Osteocyte (in vitro differentiated cells): ENCODE measurements around the gene ZRSR2. TPM values are rescaled to one million over a fixed set of nuclear protein-coding genes. Genes with fewer than 3 reads are reported as not detected.
A peak's percentile ranks its signal among the peaks of the same experiment; 100 is the strongest.

Source experiments
- DNase-seq: peaks from one replicate; pipeline ENCODE4 v3.0.0; 2021; ENCODE audit warnings: mixed read lengths; ENCODE audit not compliant: unreplicated experiment; ENCODE audit errors: extremely low spot score
- H3K27ac Mint-ChIP-seq: one replicate; pipeline ENCODE4 v1.8.0; 2021; ENCODE audit warnings: mild to moderate bottlenecking, mixed read lengths; ENCODE audit not compliant: unreplicated experiment
- H3K27me3 Mint-ChIP-seq: one replicate; pipeline ENCODE4 v1.8.0; 2021; ENCODE audit warnings: mixed read lengths; ENCODE audit not compliant: unreplicated experiment
- H3K36me3 Mint-ChIP-seq: one replicate; pipeline ENCODE4 v1.8.0; 2021; ENCODE audit warnings: mixed read lengths; ENCODE audit not compliant: unreplicated experiment
- H3K4me1 Mint-ChIP-seq: one replicate; pipeline ENCODE4 v1.8.0; 2021; ENCODE audit warnings: mixed read lengths; ENCODE audit not compliant: unreplicated experiment
- H3K4me3 Mint-ChIP-seq: one replicate; pipeline ENCODE4 v1.8.0; 2021; ENCODE audit warnings: mild to moderate bottlenecking, moderate library complexity, mixed read lengths; ENCODE audit not compliant: unreplicated experiment
- H3K9me3 Mint-ChIP-seq: one replicate; pipeline ENCODE4 v1.8.0; 2021; ENCODE audit warnings: mixed read lengths; ENCODE audit not compliant: unreplicated experiment
- total RNA-seq: library from RNA; stranded (reverse); gene quantifications from 2 replicates; pipeline ENCODE4 v1.2.1, GENCODE V29; 2021
- TF ChIP-seq, protein P1 (sequence below): fragments of 200-600 bp; sonication (generic); IDR thresholded peaks from 2 replicates; pipeline ENCODE4 v1.5.0; 2021; ENCODE audit warnings: antibody characterized with exemption, mild to moderate bottlenecking, moderate library complexity

Gene ZRSR2
- total RNA-seq, 1 donor from 2014 or later, result 16.3 TPM

DNA sequence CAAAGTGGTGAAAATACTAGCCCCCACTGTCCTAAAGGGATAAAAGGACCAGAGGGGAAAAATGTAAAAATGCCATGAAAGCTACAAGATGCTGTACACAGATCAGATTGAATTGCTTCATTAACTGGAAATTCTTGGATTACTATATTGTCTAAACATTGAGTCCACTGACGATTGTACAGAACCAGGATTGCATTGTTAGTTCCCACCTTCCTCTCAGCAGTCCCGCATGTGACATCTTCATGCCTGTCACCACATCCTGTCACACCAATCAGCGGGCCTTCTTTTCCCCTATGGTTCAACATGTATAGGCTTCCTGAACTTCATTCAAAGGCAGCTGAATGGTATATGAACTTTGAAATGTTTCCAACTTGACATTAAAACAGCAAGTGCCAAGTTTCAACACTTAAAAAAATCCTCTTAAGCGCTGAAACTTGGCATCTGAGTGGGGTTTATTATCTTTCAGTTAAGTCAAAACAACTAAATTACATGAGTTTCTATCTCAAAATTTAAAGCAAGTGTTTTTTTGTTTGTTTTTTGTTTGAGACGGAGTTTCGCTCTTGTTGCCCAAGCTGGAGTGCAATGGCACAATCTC lies 24.6 kb downstream of the ZRSR2 start:
- Mint-ChIP-seq H3K4me1 (no peaks in the 10 kb centered on the region), H3K4me3 (no peak overlapping the region), H3K27me3 (no peaks in the 10 kb centered on the region), H3K9me3 (no peaks in the 10 kb centered on the region), H3K36me3 (peaks cover 37% of the 10 kb centered on the region), H3K27ac (no peak overlapping the region)
- TF ChIP-seq, protein P1, sequence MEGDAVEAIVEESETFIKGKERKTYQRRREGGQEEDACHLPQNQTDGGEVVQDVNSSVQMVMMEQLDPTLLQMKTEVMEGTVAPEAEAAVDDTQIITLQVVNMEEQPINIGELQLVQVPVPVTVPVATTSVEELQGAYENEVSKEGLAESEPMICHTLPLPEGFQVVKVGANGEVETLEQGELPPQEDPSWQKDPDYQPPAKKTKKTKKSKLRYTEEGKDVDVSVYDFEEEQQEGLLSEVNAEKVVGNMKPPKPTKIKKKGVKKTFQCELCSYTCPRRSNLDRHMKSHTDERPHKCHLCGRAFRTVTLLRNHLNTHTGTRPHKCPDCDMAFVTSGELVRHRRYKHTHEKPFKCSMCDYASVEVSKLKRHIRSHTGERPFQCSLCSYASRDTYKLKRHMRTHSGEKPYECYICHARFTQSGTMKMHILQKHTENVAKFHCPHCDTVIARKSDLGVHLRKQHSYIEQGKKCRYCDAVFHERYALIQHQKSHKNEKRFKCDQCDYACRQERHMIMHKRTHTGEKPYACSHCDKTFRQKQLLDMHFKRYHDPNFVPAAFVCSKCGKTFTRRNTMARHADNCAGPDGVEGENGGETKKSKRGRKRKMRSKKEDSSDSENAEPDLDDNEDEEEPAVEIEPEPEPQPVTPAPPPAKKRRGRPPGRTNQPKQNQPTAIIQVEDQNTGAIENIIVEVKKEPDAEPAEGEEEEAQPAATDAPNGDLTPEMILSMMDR, result no peak
- no peak for DNase-seq

DNA sequence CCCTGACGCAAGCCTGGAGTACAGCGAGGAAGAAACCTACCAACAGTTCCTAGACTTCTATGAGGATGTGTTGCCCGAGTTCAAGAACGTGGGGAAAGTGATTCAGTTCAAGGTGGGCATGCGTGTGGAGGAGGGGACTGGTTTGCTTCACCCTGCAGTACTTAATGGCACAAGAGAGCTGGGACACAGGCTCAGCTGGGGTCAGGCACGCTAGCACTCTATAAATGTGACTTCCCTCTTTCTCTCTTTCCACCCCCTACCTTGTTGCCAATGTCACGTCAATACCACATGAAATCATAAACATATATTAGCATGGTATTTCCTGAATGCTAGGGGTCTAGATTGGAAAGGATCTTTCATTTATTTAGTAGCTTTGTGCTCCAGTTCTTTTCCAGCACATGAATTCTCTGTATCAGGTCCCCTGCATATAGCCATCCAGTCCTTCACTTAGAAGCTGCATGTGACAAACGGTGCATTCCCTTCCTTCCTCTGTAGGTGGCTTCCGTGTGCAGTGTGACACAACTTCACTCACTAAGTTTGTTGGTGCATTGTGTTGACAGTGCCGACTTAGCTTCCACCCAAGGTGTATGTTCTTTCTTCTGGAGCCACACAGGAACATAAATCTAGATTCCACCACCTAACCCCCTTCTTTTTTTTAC lies 25.6 kb downstream of the ZRSR2 start:
- TF ChIP-seq, protein P1, result peak; percentile 47
- H3K27me3 Mint-ChIP-seq, result no peaks in the 10 kb centered on the region
- H3K36me3 Mint-ChIP-seq, result peaks cover 43% of the 10 kb centered on the region
- DNase-seq, result no peak
- H3K4me1 Mint-ChIP-seq, result no peaks in the 10 kb centered on the region
- H3K4me3 Mint-ChIP-seq, result no peak overlapping the region
- H3K9me3 Mint-ChIP-seq, result no peaks in the 10 kb centered on the region
- no peak overlapping the region for H3K27ac Mint-ChIP-seq

DNA sequence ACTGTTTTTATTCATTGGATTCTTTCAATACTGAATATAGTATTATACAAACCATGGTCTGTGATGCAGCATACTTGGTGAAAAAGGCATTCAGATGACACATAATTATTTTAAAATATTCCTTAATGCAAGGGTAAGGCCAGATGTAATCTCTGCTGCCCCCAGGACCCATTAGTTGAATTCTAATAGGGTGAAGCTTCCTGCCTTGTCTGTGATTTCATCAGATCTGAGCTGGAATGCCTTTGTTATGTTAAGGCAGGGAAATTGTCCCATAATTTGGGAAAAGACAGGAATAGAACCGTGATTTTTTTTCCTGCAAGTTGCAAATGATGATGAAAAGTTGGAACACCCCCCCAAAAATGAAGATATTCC lies 26.1 kb downstream of the ZRSR2 start:
- no peaks in the 10 kb centered on the region for H3K9me3 Mint-ChIP-seq
- H3K27ac Mint-ChIP-seq, result no peak overlapping the region
- no peak overlapping the region for H3K4me3 Mint-ChIP-seq
- TF ChIP-seq, protein P1, result no peak
- no peaks in the 10 kb centered on the region for H3K4me1 Mint-ChIP-seq
- no peaks in the 10 kb centered on the region for H3K27me3 Mint-ChIP-seq
- H3K36me3 Mint-ChIP-seq, result peaks cover 45% of the 10 kb centered on the region
- DNase-seq, result no peak

DNA sequence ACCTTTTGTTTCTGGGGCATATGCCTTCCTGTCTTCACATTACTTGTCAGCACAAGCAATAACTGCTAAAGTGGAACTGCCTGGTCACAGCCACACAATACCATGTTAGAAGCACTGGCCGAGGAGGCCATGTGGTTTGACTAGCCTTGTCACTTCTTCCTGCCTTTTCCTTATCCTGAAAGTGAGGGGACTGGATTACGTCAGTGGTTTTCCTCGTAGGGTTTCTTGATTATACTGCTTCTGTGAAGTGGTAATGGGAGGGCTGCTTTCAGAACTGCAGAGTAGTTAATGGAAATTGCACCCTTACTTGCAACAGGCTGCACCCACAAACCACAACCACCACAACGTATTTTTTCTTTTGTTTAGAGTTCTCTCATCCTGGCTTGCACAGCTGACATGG lies 26.6 kb downstream of the ZRSR2 start:
- TF ChIP-seq, protein P1, result no peak
- Mint-ChIP-seq H3K4me3 (no peak overlapping the region), H3K27ac (no peak overlapping the region), H3K27me3 (no peaks in the 10 kb centered on the region), H3K9me3 (no peaks in the 10 kb centered on the region), H3K4me1 (no peaks in the 10 kb centered on the region), H3K36me3 (peaks cover 47% of the 10 kb centered on the region)
- no peak for DNase-seq

DNA sequence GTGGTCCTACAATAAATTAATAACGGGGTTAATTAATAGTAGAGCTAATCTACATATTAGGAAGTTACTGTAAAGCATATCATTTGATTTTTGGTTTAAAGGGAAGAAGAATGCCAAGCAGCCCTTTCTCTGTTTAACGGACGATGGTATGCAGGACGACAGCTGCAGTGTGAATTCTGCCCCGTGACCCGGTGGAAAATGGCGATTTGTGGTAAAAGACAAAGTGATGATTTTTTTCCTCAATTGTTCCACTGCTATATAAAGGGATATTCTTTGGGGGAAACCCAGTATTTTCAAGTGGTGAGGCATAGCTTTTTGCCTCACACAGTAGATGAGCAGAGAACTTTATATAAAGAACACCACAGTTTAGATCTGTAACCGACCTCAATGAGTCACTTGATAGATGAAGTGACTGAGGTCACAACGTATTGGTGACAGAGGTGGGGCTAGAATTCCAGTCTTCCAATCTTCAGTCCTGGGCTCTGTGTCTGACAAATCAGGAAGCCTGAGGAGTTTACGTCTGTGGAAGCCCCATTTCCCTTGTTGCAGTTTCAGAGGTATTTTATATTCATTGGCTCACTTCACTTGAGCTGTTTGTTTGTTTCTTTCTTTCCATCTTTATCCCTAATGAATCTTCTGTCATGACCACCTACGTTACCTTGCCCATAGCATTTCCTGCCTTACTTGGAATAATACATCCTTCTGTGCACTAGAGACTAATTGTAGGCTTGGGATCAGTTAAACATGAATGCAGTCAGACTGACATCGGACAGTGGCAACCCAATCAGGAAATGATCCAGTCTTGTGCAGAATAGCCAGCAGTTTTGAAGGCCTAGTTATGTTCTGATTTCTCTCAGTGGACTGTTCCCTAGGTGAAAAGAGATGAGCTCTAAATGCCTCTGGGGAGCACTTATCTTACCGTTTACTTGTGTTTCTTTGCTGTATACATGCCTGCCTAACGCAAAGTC lies 30.1 kb downstream of the ZRSR2 start:
- H3K27me3 Mint-ChIP-seq, result no peaks in the 10 kb centered on the region
- no peak overlapping the region for H3K27ac Mint-ChIP-seq
- peaks cover 46% of the 10 kb centered on the region for H3K36me3 Mint-ChIP-seq
- no peak overlapping the region for H3K4me3 Mint-ChIP-seq
- no peak for DNase-seq
- H3K9me3 Mint-ChIP-seq, result no peaks in the 10 kb centered on the region
- no peaks in the 10 kb centered on the region for H3K4me1 Mint-ChIP-seq
- TF ChIP-seq, protein P1, result no peak
